AG09309 (cell line): ENCODE data around the gene ERN2.

Experiments
- DNase-seq: peaks from one replicate; pipeline ENCODE4 v3.0.0-alpha.2; 2010; ENCODE audit warnings: low read depth
- H3K4me3 ChIP-seq: 2 replicates; pipeline ENCODE4 v1.5.1; 2011; ENCODE audit warnings: mild to moderate bottlenecking, low read depth, low read length, moderate library complexity; ENCODE audit not compliant: control insufficient read depth
- CTCF ChIP-seq: IDR thresholded peaks from 2 replicates; pipeline ENCODE4 v1.5.1; 2011; ENCODE audit warnings: mild to moderate bottlenecking, low read depth, low read length, inconsistent platforms; ENCODE audit not compliant: insufficient read depth, control insufficient read depth; ENCODE audit errors: missing control alignments

ERN2 gene

GRCh38 chr16:23667355-23667659 lies 45.7 kb downstream of the ERN2 start:
- TF ChIP-seq CTCF = no peak
- no peak overlapping the region for H3K4me3 ChIP-seq
- DNase-seq = no peak

GRCh38 chr16:23666571-23667354 lies 46.3 kb downstream of the ERN2 start:
- DNase-seq = no peak
- TF ChIP-seq CTCF = no peak
- H3K4me3 ChIP-seq = no peak overlapping the region

GRCh38 chr16:23663918-23664317 lies 49.1 kb downstream of the ERN2 start:
- DNase-seq = no peak
- no peak for TF ChIP-seq CTCF
- no peak overlapping the region for H3K4me3 ChIP-seq

GRCh38 chr16:23651943-23652468 lies 61.0 kb downstream of the ERN2 start:
- no peak overlapping the region for H3K4me3 ChIP-seq
- no peak for DNase-seq
- no peak for TF ChIP-seq CTCF

GRCh38 chr16:23650674-23651416 lies 62.2 kb downstream of the ERN2 start:
- no peak for TF ChIP-seq CTCF
- no peak for DNase-seq
- H3K4me3 ChIP-seq = no peak overlapping the region

- no peak for TF ChIP-seq CTCF
Measured at GRCh38 chr16:23642246-23642774, 70.7 kb downstream of the ERN2 start.

More at GRCh38 chr16:23642246-23642774, 70.7 kb downstream of the ERN2 start:
- peak overlapping the region; percentile 99 for H3K4me3 ChIP-seq
- no peak for DNase-seq
